Measurements from ENCODE around the gene CAV1.

CAV1 gene

DNA sequence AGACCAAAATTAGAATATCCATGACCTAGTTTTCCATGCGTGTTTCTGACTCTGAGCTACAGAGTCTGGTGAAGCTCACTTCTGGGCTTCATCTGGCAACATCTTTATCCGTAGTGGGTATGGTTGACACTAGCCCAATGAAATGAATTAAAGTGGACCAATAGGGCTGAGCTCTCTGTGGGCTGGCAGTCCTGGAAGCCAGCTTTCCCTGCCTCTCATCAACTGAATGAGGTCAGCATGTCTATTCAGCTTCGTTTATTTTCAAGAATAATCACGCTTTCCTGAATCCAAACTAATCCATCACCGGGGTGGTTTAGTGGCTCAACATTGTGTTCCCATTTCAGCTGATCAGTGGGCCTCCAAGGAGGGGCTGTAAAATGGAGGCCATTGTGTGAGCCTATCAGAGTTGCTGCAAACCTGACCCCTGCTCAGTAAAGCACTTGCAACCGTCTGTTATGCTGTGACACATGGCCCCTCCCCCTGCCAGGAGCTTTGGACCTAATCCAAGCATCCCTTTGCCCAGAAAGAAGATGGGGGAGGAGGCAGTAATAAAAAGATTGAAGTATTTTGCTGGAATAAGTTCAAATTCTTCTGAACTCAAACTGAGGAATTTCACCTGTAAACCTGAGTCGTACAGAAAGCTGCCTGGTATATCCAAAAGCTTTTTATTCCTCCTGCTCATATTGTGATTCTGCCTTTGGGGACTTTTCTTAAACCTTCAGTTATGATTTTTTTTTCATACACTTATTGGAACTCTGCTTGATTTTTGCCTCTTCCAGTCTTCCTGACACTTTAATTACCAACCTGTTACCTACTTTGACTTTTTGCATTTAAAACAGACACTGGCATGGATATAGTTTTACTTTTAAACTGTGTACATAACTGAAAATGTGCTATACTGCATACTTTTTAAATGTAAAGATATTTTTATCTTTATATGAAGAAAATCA lies 35.5 kb downstream of the CAV1 start:
- Histone ChIP-seq H3K36me3 (ENCODE audit: insufficient read depth, low read length) (no peaks in the 10 kb centered on the region), H3K79me2 (ENCODE audit: insufficient read depth, low read length) (no peaks in the 10 kb centered on the region), H3K4me3 (ENCODE audit: low read length, poor library complexity, severe bottlenecking) (no peak overlapping the region)

DNA sequence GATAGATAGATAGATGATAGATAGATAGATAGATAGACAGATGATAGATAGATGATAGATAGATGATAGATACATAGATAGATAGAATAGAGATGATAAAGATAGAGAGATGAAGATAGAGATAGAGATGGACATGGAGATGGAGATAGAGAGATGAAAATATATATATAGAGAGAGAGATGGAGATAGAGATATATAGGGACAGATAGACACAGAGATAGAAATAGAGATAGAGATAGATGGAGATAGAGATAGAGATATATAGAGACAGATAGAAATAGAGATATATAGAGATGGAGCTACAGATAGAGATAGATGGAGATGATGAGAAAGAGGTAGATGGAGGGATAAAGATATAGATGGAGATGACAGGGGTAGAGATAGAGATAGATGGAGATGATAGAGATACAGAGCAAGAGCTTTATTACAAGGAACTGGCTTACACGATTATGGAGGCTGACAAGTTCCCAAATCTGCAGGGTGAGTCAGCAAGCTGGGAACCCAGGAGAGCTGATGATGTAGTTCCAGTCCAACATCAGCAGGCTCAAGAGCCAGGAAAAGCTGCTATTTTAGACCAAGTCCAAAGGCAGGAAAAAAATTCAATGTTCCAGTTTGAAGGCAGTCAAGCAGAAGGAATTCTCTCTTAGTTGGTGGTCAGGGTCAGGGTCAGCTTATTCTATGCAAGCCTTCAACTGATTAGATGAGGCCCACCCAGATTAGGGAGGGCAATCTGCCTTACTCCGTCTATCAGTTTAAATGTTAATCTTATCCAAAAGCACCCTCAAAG lies 37.1 kb downstream of the CAV1 start:
- Histone ChIP-seq H2AFZ (ENCODE audit: low read length) (no peak overlapping the region), H3K79me2 (ENCODE audit: insufficient read depth, low read length) (no peaks in the 10 kb centered on the region), H4K20me1 (ENCODE audit: insufficient read depth, low read length, poor library complexity, severe bottlenecking) (no peaks in the 10 kb centered on the region), H3K4me1 (ENCODE audit: insufficient read depth, low read length, poor library complexity, severe bottlenecking) (no peaks in the 10 kb centered on the region), H3K36me3 (ENCODE audit: insufficient read depth, low read length) (no peaks in the 10 kb centered on the region), H3K27me3 (ENCODE audit: insufficient read depth, low read length, poor library complexity, severe bottlenecking) (no peaks in the 10 kb centered on the region), H3K4me3 (ENCODE audit: low read length, poor library complexity, severe bottlenecking) (no peak overlapping the region), H3F3A (ENCODE audit: low read depth) (no peaks in the 10 kb centered on the region), H3K9me3 (ENCODE audit: insufficient read depth, low read depth, low read length) (no peaks in the 10 kb centered on the region), H3K4me2 (ENCODE audit: low read depth, low read length, poor library complexity, severe bottlenecking) (no peak overlapping the region), H3K9me2 (replicated peaks; ENCODE audit: low read depth, low read length) (no peaks in the 10 kb centered on the region), H3K9ac (ENCODE audit: low read depth, low read length, poor library complexity, severe bottlenecking) (no peak overlapping the region)
- TF ChIP-seq EZH2phosphoT487 (IDR thresholded peaks at IDR 0.05; ENCODE audit: borderline replicate concordance) = no peak
- TF ChIP-seq, protein P1, sequence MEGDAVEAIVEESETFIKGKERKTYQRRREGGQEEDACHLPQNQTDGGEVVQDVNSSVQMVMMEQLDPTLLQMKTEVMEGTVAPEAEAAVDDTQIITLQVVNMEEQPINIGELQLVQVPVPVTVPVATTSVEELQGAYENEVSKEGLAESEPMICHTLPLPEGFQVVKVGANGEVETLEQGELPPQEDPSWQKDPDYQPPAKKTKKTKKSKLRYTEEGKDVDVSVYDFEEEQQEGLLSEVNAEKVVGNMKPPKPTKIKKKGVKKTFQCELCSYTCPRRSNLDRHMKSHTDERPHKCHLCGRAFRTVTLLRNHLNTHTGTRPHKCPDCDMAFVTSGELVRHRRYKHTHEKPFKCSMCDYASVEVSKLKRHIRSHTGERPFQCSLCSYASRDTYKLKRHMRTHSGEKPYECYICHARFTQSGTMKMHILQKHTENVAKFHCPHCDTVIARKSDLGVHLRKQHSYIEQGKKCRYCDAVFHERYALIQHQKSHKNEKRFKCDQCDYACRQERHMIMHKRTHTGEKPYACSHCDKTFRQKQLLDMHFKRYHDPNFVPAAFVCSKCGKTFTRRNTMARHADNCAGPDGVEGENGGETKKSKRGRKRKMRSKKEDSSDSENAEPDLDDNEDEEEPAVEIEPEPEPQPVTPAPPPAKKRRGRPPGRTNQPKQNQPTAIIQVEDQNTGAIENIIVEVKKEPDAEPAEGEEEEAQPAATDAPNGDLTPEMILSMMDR (conservative IDR thresholded peaks at IDR 0.05; ENCODE audit: low read length) = no peak

More for the DNA sequence above, 35.5 kb downstream of the CAV1 start:
- Histone ChIP-seq H3K9me2 (replicated peaks; ENCODE audit: low read depth, low read length) (no peaks in the 10 kb centered on the region), H2AFZ (ENCODE audit: low read length) (no peak overlapping the region), H3K4me2 (ENCODE audit: low read depth, low read length, poor library complexity, severe bottlenecking) (no peak overlapping the region), H3K27me3 (ENCODE audit: insufficient read depth, low read length, poor library complexity, severe bottlenecking) (no peaks in the 10 kb centered on the region), H4K20me1 (ENCODE audit: insufficient read depth, low read length, poor library complexity, severe bottlenecking) (no peaks in the 10 kb centered on the region), H3K4me1 (ENCODE audit: insufficient read depth, low read length, poor library complexity, severe bottlenecking) (no peaks in the 10 kb centered on the region), H3K9ac (ENCODE audit: low read depth, low read length, poor library complexity, severe bottlenecking) (no peak overlapping the region), H3F3A (ENCODE audit: low read depth) (no peaks in the 10 kb centered on the region), H3K9me3 (ENCODE audit: insufficient read depth, low read depth, low read length) (no peaks in the 10 kb centered on the region)
- TF ChIP-seq, protein P1 (conservative IDR thresholded peaks at IDR 0.05; ENCODE audit: low read length) = no peak
- TF ChIP-seq EZH2phosphoT487 (IDR thresholded peaks at IDR 0.05; ENCODE audit: borderline replicate concordance) = no peak

DNA sequence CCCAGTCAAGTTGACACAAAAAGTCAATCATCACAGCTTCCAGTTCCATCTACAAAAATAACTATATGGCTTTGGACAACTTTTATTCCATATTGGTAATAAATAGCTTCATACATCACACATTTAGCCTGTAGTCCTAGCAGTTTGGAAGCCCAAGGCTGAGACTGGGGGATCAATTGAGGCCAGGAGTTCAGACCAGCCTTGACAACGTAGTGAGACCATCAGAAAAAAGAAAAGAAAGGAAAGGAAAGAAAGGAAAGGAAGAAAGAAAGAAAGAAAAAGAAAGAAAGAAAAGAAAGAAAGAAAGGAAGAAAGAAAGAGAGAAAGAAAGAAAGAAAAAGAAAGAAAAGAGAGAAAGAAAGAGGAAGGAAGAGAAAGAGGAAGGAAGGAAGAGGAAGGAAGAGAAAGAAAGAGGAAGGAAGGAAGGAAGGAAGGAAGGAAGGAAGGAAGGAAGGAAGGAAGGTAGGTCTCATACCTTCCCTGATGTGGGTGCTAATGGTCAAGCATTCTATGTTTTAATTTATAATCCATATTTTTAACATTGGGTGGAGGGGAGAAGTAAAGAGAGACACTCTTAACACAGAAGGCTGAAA lies 37.8 kb downstream of the CAV1 start:
- H3K4me3 ChIP-seq (ENCODE audit: low read length, poor library complexity, severe bottlenecking) = no peak overlapping the region
- H4K20me1 ChIP-seq (ENCODE audit: insufficient read depth, low read length, poor library complexity, severe bottlenecking) = no peaks in the 10 kb centered on the region
- H2AFZ ChIP-seq (ENCODE audit: low read length) = no peak overlapping the region
- H3K9ac ChIP-seq (ENCODE audit: low read depth, low read length, poor library complexity, severe bottlenecking) = no peak overlapping the region
- no peaks in the 10 kb centered on the region for H3K9me2 ChIP-seq (replicated peaks; ENCODE audit: low read depth, low read length)
- H3K4me2 ChIP-seq (ENCODE audit: low read depth, low read length, poor library complexity, severe bottlenecking) = no peak overlapping the region
- no peaks in the 10 kb centered on the region for H3K36me3 ChIP-seq (ENCODE audit: insufficient read depth, low read length)
- H3F3A ChIP-seq (ENCODE audit: low read depth) = no peaks in the 10 kb centered on the region
- TF ChIP-seq, protein P1 (conservative IDR thresholded peaks at IDR 0.05; ENCODE audit: low read length) = no peak
- no peak for TF ChIP-seq EZH2phosphoT487 (IDR thresholded peaks at IDR 0.05; ENCODE audit: borderline replicate concordance)
- H3K27me3 ChIP-seq (ENCODE audit: insufficient read depth, low read length, poor library complexity, severe bottlenecking) = no peaks in the 10 kb centered on the region
- no peaks in the 10 kb centered on the region for H3K9me3 ChIP-seq (ENCODE audit: insufficient read depth, low read depth, low read length)
- no peaks in the 10 kb centered on the region for H3K4me1 ChIP-seq (ENCODE audit: insufficient read depth, low read length, poor library complexity, severe bottlenecking)
- H3K79me2 ChIP-seq (ENCODE audit: insufficient read depth, low read length) = no peaks in the 10 kb centered on the region
